Epithelial cell of umbilical artery (primary cell): ENCODE measurements around the gene NLRP7. TPM values are rescaled to one million over a fixed set of nuclear protein-coding genes. Genes with fewer than 3 reads are reported as not detected.

Experiments
- total RNA-seq: library from RNA; depleted of rRNA; stranded (reverse); fragments of >200 nt; gene quantifications from 2 replicates; pipeline ENCODE4 v1.2.3, GENCODE V29; 2014

Gene NLRP7
- not detected in 2 replicates for total RNA-seq

DNA sequence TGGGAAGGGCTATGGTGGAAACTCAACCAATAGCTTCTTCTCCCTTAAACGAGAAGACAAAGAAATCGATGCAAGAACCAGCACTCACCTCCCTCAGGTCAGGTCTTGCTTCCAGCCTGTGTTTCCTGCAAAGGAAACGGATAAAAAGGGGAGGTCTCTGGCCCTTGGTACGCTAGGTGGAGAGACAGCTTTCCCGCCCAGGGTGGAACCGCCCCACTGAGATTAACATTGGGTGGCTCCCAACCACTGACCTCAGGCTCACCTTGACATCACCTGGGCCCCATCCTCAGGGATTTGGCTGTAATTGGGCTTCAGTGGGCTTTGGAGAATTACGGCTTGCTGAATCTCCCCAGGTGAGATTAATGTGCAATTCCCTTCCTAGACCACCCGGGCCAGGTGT lies at the start of gene NLRP7:
TSS of gene NLRP7 (minus strand) at position 150 of the 400 bp plus-strand sequence.

DNA sequence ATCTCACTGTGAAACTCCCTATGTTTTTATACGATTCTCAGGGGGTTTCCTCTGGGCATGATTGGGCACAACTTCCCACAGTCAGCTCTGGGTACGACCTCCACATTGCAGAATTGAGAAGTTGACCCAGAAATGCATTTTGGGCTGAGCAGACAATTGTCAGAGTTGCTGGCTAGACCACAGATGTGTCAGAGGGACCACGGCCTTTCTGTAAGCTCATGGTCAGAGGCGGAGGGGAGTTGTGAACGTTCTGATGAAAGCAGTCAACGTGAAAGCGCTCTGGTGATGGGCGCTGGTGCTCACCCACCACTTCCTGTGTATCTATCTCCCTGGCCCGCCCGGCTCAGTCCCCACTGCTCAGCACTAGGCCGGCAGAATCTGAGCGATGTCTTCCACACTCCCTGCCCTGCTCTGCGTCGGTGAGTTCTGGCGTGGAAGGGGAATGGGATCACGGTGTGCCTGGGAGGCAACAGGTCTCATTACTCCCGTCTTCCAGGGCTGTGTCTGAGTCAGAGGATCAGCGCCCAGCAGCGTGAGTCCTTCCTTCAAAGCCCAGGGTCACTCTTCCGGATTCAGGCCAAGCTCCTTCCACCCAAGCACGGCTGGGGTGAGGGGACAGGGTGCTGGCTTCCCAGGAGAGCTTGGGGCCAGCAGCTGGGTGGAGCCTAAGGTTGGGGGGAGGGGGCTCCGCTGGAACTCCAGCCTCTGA lies 41.4 kb downstream of the NLRP7 start, which contains the start of gene NCR1:
TSS of gene NCR1 (plus strand) at position 346 of the 709 bp plus-strand sequence. CDS start at position 386, 40 bp downstream.

DNA sequence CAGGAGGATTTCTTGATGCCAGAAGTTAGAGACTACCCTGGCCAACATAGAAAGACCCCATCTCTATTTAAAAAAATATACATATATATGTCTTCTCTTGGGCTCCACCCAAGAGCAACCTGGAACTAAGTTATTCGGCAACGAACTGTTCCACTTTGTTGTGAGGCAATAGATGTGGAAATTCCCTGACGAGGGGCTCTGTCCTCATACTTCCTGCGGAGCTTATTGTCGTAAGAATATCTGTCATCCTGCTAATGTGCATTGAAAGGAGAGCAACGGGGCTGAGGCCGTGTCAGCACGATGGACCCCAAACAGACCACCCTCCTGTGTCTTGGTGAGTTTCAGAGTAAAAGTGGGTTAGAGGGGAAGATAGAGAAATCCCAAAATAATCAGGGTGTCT lies 73.3 kb downstream of the NLRP7 start, which contains the start of gene FCAR:
TSS of gene FCAR (plus strand) at position 246 of the 400 bp plus-strand sequence. CDS start at position 301, 55 bp downstream.

Other genes with a start within 250 kb of the NLRP7 start
- gene KIR3DL3, start 223.1 kb downstream of the NLRP7 start, total RNA-seq = not detected in 2 replicates
- gene KIR2DL3, start 209.0 kb downstream of the NLRP7 start, total RNA-seq = not detected in 2 replicates
- gene KIR2DL1, start 177.7 kb downstream of the NLRP7 start, total RNA-seq = not detected in 2 replicates
- not detected in 2 replicates for gene KIR2DL4, start 143.9 kb downstream of the NLRP7 start, total RNA-seq
- not detected in 2 replicates for gene KIR3DL1, start 131.1 kb downstream of the NLRP7 start, total RNA-seq
- gene KIR2DS4, start 114.9 kb downstream of the NLRP7 start, total RNA-seq = not detected in 2 replicates
- not detected in 2 replicates for gene KIR3DL2, start 97.1 kb downstream of the NLRP7 start, total RNA-seq
- gene FCAR, start 73.3 kb downstream of the NLRP7 start, total RNA-seq = not detected in 2 replicates
- gene NCR1, start 41.4 kb downstream of the NLRP7 start, total RNA-seq = 0.65 TPM in 1 of 2 replicates, not detected in the other
- 1.1 and 7.5 TPM in 2 replicates for gene NLRP2, start 18.8 kb upstream of the NLRP7 start, total RNA-seq
- gene GP6, start 90.7 kb upstream of the NLRP7 start, total RNA-seq = not detected in 2 replicates
- gene RDH13, start 115.6 kb upstream of the NLRP7 start, total RNA-seq = 6.7 and 14.9 TPM in 2 replicates
- gene EPS8L1, start 128.3 kb upstream of the NLRP7 start, total RNA-seq = 5.9 and 12.0 TPM in 2 replicates
- 32.8 and 35.7 TPM in 2 replicates for gene PPP1R12C, start 170.1 kb upstream of the NLRP7 start, total RNA-seq
- 0.65 and 1.4 TPM in 2 replicates for gene TNNT1, start 201.7 kb upstream of the NLRP7 start, total RNA-seq
- gene TNNI3, start 210.2 kb upstream of the NLRP7 start, total RNA-seq = not detected in 2 replicates
- 0.32 and 0.76 TPM in 2 replicates for gene DNAAF3, start 219.1 kb upstream of the NLRP7 start, total RNA-seq
- not detected in 2 replicates for gene SYT5, start 232.8 kb upstream of the NLRP7 start, total RNA-seq